HepG2 (cell line): ENCODE results near the gene MED13. TPM values are rescaled to one million over a fixed set of nuclear protein-coding genes. Genes with fewer than 3 reads are reported as not detected.
A peak's percentile ranks its signal among the peaks of the same experiment; 100 is the strongest.

Source experiments
- ATAD3A ChIP-seq: sonication (generic); formaldehyde crosslinking; IDR thresholded peaks from 2 replicates; pipeline ENCODE4 v1.4.0; 2020; ENCODE audit warnings: missing genetic modification reagents
- CCDC6 ChIP-seq: sonication (generic); formaldehyde crosslinking; IDR thresholded peaks from 2 replicates; pipeline ENCODE4 v1.8.1; 2022; ENCODE audit warnings: mild to moderate bottlenecking, missing genetic modification reagents, moderate library complexity
- FOXA3 ChIP-seq: IDR thresholded peaks from 2 replicates; pipeline ENCODE4 v1.6.1; 2016; ENCODE audit warnings: missing genetic modification reagents, missing compliant biosample characterization
- MXI1 ChIP-seq: IDR thresholded peaks from 3 replicates; pipeline ENCODE4 v1.6.1; 2012; ENCODE audit warnings: low read depth, low read length, inconsistent platforms, borderline replicate concordance
- NFKB2 ChIP-seq: sonication (generic); formaldehyde crosslinking; IDR thresholded peaks from 2 replicates; pipeline ENCODE4 v1.4.0; 2020; ENCODE audit warnings: missing genetic modification reagents, borderline replicate concordance
- PCBP1 ChIP-seq: fragments of 200-400 bp; formaldehyde crosslinking; IDR thresholded peaks from 2 replicates; pipeline ENCODE4 v1.6.1; 2017; ENCODE audit warnings: mild to moderate bottlenecking, low read depth, low read length, borderline replicate concordance
- RCOR2 ChIP-seq: IDR thresholded peaks from 2 replicates; pipeline ENCODE4 v1.6.1; 2016; ENCODE audit warnings: missing biosample characterization, missing genetic modification reagents
- SMYD3 ChIP-seq: sonication (generic); formaldehyde crosslinking; IDR thresholded peaks from 2 replicates; pipeline ENCODE4 v1.8.1; 2023; ENCODE audit warnings: mild to moderate bottlenecking, missing genetic modification reagents
- ZBTB33 ChIP-seq: sonication (generic); formaldehyde crosslinking; IDR thresholded peaks from 2 replicates; pipeline ENCODE4 v1.4.0; 2020; ENCODE audit warnings: missing genetic modification reagents
- ZBTB4 ChIP-seq: sonication (generic); formaldehyde crosslinking; IDR thresholded peaks from 2 replicates; pipeline ENCODE4 v1.4.0; 2020; ENCODE audit warnings: missing genetic modification reagents, mild to moderate bottlenecking, borderline replicate concordance
- ZNF619 ChIP-seq: sonication (generic); formaldehyde crosslinking; IDR thresholded peaks from 2 replicates; pipeline ENCODE4 v1.4.0; 2020; ENCODE audit warnings: mild to moderate bottlenecking, missing genetic modification reagents
- polyA plus RNA-seq, 8 experiments: library from polyadenylated mRNA; depleted of rRNA in 3 of 8; stranded (reverse) in 7 of 8; unstranded in 1 of 8; fragments of >200 nt; fragmentation: Illumina TruSeq in 4 of 8; extraction: Trizol in 4 of 8; gene quantifications; 2 replicates each; pipeline versions ENCODE4 v1.2.1 to v1.2.3, GENCODE V29; 2011 to 2016; ENCODE audit warnings: low read depth in 4 of 8, missing spikeins in 1 of 8, mixed read lengths in 1 of 8; ENCODE audit not compliant: insufficient read depth in 1 of 8
- total RNA-seq, 5 experiments: library from RNA; depleted of rRNA; stranded (reverse); fragments of >200 nt; fragmentation: Illumina TruSeq; extraction: Trizol; gene quantifications; 2 replicates each; pipeline ENCODE4 v1.2.3, GENCODE V29; 2016; ENCODE audit warnings: low read depth in 1 of 5
- TF ChIP-seq, protein P1 (sequence below): sonication (generic); formaldehyde crosslinking; IDR thresholded peaks from 2 replicates; pipeline ENCODE4 v1.5.0; 2020; ENCODE audit warnings: missing genetic modification reagents
- TF ChIP-seq, protein P2 (sequence below): IDR thresholded peaks from 2 replicates; pipeline ENCODE4 v1.6.1; 2012; ENCODE audit warnings: low read depth, low read length, improper control_type of control experiment
- TF ChIP-seq, protein P3 (sequence below): sonication (generic); formaldehyde crosslinking; IDR thresholded peaks from 2 replicates; pipeline ENCODE4 v1.8.0; 2022; ENCODE audit warnings: mild to moderate bottlenecking, missing genetic modification reagents, borderline replicate concordance
- TF ChIP-seq, protein P4 (sequence below): sonication (generic); formaldehyde crosslinking; IDR thresholded peaks from 2 replicates; pipeline ENCODE4 v1.4.0; 2020; ENCODE audit warnings: missing genetic modification reagents

MED13 gene
- total and polyA plus RNA-seq, 2 of the 13 experiments (the other 11 are each of a cell fraction or from before 2014, with no cell fraction given) = 27.4 to 69.1 TPM

- TF ChIP-seq, protein P1, sequence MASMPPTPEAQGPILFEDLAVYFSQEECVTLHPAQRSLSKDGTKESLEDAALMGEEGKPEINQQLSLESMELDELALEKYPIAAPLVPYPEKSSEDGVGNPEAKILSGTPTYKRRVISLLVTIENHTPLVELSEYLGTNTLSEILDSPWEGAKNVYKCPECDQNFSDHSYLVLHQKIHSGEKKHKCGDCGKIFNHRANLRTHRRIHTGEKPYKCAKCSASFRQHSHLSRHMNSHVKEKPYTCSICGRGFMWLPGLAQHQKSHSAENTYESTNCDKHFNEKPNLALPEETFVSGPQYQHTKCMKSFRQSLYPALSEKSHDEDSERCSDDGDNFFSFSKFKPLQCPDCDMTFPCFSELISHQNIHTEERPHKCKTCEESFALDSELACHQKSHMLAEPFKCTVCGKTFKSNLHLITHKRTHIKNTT (CRISPR knock-in tag) = no peak
- TF ChIP-seq ZBTB4 (CRISPR knock-in tag) (0 out of 2 replicates have a peak, but pooled peaks have one; percentile 54), RCOR2 (peak; percentile 29; the same call in 1 of the 2 replicates), SMYD3 (peak; percentile 68; the same call in 1 of the 2 replicates), ATAD3A (CRISPR knock-in tag) (0 out of 2 replicates have a peak, but pooled peaks have one; percentile 70), ZNF619 (CRISPR knock-in tag) (peak; percentile 90), ZBTB33 (CRISPR knock-in tag) (peak; percentile 76), FOXA3 (CRISPR knock-in tag) (peak; percentile 67), NFKB2 (peak; percentile 68; the same call in 1 of the 2 replicates), MXI1 (peak; percentile 55; the same call in 1 of the 3 replicates), PCBP1 (no peak), CCDC6 (peak; percentile 53; the same call in 1 of the 2 replicates)
- TF ChIP-seq, protein P2, sequence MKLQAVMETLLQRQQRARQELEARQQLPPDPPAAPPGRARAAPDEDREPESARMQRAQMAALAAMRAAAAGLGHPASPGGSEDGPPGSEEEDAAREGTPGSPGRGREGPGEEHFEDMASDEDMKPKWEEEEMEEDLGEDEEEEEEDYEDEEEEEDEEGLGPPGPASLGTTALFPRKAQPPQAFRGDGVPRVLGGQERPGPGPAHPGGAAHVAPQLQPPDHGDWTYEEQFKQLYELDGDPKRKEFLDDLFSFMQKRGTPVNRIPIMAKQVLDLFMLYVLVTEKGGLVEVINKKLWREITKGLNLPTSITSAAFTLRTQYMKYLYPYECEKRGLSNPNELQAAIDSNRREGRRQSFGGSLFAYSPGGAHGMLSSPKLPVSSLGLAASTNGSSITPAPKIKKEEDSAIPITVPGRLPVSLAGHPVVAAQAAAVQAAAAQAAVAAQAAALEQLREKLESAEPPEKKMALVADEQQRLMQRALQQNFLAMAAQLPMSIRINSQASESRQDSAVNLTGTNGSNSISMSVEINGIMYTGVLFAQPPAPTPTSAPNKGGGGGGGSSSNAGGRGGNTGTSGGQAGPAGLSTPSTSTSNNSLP = peak; percentile 76
- TF ChIP-seq, protein P3, sequence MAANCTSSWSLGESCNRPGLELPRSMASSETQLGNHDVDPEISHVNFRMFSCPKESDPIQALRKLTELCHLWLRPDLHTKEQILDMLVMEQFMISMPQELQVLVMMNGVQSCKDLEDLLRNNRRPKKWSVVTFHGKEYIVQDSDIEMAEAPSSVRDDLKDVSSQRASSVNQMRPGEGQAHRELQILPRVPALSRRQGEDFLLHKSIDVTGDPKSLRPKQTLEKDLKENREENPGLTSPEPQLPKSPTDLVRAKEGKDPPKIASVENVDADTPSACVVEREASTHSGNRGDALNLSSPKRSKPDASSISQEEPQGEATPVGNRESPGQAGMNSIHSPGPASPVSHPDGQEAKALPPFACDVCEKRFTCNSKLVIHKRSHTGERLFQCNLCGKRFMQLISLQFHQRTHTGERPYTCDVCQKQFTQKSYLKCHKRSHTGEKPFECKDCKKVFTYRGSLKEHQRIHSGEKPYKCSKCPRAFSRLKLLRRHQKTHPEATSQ = peak; percentile 63; the same call in 1 of the 2 replicates
- TF ChIP-seq, protein P4, sequence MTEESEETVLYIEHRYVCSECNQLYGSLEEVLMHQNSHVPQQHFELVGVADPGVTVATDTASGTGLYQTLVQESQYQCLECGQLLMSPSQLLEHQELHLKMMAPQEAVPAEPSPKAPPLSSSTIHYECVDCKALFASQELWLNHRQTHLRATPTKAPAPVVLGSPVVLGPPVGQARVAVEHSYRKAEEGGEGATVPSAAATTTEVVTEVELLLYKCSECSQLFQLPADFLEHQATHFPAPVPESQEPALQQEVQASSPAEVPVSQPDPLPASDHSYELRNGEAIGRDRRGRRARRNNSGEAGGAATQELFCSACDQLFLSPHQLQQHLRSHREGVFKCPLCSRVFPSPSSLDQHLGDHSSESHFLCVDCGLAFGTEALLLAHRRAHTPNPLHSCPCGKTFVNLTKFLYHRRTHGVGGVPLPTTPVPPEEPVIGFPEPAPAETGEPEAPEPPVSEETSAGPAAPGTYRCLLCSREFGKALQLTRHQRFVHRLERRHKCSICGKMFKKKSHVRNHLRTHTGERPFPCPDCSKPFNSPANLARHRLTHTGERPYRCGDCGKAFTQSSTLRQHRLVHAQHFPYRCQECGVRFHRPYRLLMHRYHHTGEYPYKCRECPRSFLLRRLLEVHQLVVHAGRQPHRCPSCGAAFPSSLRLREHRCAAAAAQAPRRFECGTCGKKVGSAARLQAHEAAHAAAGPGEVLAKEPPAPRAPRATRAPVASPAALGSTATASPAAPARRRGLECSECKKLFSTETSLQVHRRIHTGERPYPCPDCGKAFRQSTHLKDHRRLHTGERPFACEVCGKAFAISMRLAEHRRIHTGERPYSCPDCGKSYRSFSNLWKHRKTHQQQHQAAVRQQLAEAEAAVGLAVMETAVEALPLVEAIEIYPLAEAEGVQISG (CRISPR knock-in tag) = peak; percentile 74
Observed at GRCh38 chr17:62109378-62109902, 44.4 kb upstream of the MED13 start (continued).
